Activated CD4-positive, alpha-beta T cell treated with anti-CD3 and anti-CD28 coated beads, Interleukin-2, amount 50 U/mL, for 4 hours (primary cell): ENCODE measurements around the gene PKN1.

Experiments
- DNase-seq, 2 experiments: peaks; one replicate each; pipeline ENCODE4 v3.0.0-alpha.2; 2020

Gene PKN1

GRCh38 chr19:14467816-14468215 lies 34.7 kb downstream of the PKN1 start:
- DNase-seq: no peak

GRCh38 chr19:14470031-14470876 lies 37.1 kb downstream of the PKN1 start:
- no peak for DNase-seq

- DNase-seq: no peak
These were observed 38.5 kb downstream of the PKN1 start for GRCh38 chr19:14471436-14472187.

GRCh38 chr19:14472202-14472938 lies 39.3 kb downstream of the PKN1 start:
- DNase-seq: peak; percentile 84 to 89

- DNase-seq: no peak
These were observed 40.2 kb downstream of the PKN1 start for GRCh38 chr19:14473073-14473977.

GRCh38 chr19:14473978-14474578 lies 41.0 kb downstream of the PKN1 start:
- DNase-seq: no peak

- DNase-seq: no peak
These were observed 41.7 kb downstream of the PKN1 start for GRCh38 chr19:14474827-14475226.

- DNase-seq: no peak
These were observed 42.4 kb downstream of the PKN1 start, which contains the start of gene PTGER1 for GRCh38 chr19:14475251-14476073. PTGER1 (minus strand) TSS chr19:14475354; CDS start chr19:14474320, 1,034 bp downstream.

GRCh38 chr19:14476327-14476672 lies 43.2 kb downstream of the PKN1 start:
- no peak for DNase-seq

GRCh38 chr19:14476673-14477401 lies 43.7 kb downstream of the PKN1 start:
- DNase-seq: no peak

- no peak for DNase-seq
These were observed 44.5 kb downstream of the PKN1 start for GRCh38 chr19:14477418-14478112.

- no peak for DNase-seq
These were observed 45.0 kb downstream of the PKN1 start for GRCh38 chr19:14478113-14478545.

GRCh38 chr19:14479309-14479974 lies 46.3 kb downstream of the PKN1 start:
- DNase-seq: no peak

- peak; percentile 55 to 59 for DNase-seq
These were observed 47.0 kb downstream of the PKN1 start for GRCh38 chr19:14479975-14480699.

- no peak for DNase-seq
These were observed 47.6 kb downstream of the PKN1 start for GRCh38 chr19:14480700-14481079.

- no peak for DNase-seq
These were observed 49.3 kb downstream of the PKN1 start for GRCh38 chr19:14482172-14482941.

- no peak for DNase-seq
These were observed 54.4 kb downstream of the PKN1 start for GRCh38 chr19:14487370-14488125.
